GM18498 (cell line): Measurements from ENCODE around the gene C17orf50.

Experiments used
- ATAC-seq: cut with Tn5 transposase; IDR thresholded peaks from one replicate; pipeline ENCODE4 v1.9.1; 2021; ENCODE audit warnings: mild to moderate bottlenecking, moderate library complexity; ENCODE audit not compliant: unreplicated experiment

The C17orf50 gene

DNA sequence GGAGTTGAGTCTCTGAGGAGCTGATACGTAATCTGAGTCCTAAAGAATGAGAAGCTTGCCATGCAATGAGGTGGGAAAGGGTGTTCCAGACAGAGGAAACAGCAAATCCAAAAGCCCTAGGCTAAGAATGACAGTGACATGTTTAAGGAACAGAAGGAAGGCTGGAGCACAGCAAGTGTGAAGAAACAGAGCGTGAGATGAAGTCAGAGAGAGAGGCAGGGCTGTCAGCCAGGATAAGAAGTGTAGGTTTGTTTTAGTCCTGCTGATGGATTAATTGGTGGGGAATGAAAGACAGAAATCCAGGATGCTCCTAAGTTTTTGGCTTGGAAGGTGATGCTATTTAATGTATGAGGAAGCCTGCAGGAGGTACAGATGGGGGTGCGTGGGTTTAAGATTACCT lies 20.3 kb downstream of the C17orf50 start:
- no peak for ATAC-seq

- ATAC-seq, result no peak
Observed at GRCh38 chr17:35784895-35785294, 24.2 kb downstream of the C17orf50 start.

GRCh38 chr17:35786941-35787432 lies 26.3 kb downstream of the C17orf50 start:
- ATAC-seq, result no peak

DNA sequence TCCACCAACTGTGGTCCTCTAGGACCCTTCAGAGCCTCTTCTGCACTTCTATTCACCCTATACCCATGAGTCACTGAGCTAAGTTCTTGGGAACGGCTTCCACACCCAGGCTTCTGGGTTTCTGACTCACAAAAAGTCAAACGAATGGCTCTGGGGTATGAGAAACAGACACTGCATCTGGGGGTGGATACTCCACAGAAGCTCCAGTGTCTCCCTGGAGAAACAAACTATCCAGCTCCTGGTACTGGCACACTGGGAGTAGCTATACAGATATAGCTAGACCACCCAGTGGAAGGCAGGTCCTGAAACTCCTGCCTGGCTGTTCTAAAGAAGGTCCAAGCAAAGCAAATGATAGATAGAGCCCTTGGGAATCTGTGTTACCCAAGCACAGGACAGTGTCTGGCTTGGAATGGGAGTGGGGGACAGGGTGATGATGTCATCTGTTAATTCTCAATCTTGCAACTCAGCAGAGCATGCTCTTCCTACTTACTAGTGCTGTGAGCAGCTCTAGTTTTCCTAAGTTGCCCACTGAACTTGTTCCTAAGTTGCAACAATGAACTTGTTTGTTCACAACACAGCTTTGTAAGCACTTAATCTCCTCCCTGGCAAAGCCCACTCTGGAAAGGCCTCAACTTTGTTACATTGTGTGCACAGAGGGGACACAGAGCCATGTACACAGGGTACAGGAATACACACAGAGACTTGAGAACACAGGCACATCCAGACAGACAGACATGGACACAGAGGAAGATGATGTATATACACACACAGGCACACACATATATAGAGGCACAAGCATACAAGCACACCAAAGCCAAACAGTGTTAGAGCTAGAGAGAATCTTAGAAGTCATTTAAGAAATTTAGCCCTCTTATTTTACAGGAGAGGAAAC lies 28.0 kb downstream of the C17orf50 start:
- ATAC-seq, result no peak

- no peak for ATAC-seq
Observed at GRCh38 chr17:35790841-35791240, 30.2 kb downstream of the C17orf50 start.

DNA sequence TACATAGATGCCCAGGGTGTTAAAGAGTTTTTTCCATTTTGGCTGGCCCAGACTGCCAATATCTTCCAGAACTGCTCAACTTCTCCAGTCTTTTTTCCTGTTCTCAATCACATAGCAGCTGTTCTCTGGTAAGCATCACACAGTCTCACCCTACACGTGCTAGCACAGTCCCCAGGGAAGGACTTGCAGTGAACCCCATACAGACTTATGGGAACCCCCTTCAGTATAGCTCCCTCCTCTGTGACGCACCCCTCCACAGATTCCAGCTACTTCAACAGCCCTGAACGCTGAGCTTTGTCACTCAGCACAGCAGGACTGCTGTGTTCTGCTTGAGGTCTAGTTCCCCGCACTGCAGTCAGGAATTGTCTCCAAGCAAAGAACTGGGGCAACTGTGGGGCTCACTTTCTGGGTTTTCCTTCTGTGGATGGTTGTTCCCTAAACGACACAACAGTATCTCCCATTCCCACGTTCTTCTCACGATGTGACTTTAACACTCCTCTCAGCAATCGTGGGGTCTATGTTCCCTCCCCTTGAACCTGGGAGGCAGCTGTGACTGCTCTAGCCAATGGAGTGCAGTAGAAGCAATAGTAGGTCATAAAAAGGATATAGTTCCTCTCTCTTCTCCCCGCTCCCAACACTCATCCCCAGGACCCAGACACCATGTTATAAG lies 31.1 kb downstream of the C17orf50 start:
- no peak for ATAC-seq

GRCh38 chr17:35793257-35793656 lies 32.6 kb downstream of the C17orf50 start:
- ATAC-seq, result no peak

DNA sequence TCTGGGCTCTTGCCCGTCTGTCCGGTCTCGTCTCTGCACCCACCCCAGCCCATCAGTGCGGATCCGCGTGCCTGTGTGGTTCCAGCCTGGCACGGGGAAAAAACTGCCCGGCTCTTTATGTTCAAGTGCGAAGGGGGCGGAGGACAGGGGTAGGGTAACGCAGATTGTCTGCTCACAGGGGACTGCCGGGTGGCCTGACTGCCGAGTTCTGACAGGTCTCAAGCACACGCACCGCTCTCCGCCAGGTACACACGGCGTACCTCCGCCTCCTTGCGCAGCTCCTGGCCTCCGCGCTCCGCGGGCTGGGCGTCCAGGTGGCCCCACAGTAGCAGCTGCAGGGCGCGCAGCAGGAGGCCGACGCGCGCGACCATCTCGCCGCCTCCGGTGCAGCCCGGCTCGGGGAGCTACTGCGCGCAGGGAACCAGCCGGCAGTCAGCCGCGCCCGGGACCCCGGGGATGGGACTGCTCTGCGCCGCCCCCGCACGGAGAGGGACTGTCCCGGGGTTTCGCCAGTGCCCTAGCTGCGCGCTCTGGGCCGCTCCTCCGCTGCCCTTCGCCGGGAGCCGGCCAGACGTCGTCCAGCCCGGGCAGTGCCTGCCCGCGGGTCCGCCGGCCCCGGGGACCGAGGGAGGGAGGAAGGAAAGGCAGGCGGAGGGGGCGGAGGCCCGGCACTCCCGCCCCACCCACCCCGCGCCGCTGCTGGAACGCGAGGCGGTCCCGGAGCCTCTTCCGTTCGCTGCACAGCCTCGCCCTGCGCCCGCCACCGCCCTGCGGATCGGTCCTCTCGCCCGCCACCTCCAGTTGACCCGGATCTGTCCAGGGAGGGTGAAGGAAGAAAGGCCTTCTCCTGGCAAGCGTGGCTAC lies 34.6 kb downstream of the C17orf50 start, which contains the start of gene MMP28:
Gene MMP28 (minus strand): TSS at position 635 of the 864 bp plus-strand sequence. CDS start 264 bp downstream, at position 371.
- ATAC-seq, result no peak

- ATAC-seq, result no peak
Observed at GRCh38 chr17:35795871-35796265, 35.2 kb downstream of the C17orf50 start.

DNA sequence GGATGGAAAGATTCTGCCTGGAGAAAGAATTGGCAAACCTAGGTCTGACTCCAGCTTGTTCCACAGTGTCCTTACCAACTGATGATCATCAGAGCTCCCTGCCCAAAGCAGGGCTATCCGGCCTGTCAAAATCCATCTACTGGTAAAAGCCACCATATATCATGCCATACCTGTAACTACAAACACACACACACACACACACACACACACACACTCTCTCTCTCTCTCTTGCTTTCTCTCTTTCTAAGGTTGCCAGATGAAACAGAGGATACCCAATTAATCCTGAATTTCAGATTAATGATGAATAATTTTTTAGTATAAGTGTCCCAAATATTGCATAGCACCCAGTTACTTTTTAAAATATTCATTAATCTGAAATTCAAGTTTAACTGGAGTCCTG lies 36.3 kb downstream of the C17orf50 start:
- no peak for ATAC-seq

GRCh38 chr17:35797370-35797769 lies 36.7 kb downstream of the C17orf50 start:
- no peak for ATAC-seq

DNA sequence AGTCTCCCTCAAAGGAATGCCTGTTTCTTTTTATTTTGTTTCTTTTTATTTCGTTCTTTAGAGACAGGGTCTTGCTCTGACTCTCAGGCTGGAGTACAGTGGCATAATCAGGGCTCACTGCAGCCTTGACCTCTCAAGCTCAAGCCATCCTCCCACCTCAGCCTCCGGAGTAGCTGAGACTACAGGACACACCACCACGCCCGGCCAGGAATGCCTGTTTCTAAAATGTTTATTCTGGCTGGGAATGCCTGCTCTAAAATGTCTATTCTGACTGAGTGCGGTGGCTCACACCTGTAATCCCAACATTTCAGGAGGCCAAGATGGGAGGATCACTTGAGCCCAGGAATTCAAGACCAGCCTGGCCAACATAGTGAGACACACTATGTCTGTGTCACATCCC lies 37.2 kb downstream of the C17orf50 start:
- ATAC-seq, result no peak

DNA sequence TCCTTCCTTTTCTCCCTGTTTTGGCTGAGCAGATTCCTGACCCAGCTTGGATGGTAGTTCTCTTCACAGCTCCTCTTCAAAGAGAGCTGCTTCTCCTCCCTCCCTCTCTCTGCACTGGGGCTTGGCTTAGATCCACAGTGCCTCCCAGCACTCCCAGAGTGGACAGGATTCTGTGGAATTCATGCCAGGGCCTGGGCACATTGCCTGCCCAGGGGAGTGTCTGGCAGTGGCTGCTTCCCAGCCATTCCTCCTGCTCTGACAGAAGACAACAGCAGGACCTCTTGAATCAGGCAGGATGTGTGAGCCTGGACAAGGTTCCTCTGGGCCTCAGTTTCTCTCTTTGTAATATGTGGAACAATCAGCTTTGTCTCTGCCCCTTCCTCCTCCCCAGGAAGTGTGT lies 39.3 kb downstream of the C17orf50 start:
- ATAC-seq, result no peak

GRCh38 chr17:35801583-35802224 lies 41.0 kb downstream of the C17orf50 start:
- no peak for ATAC-seq

GRCh38 chr17:35804658-35805192 lies 44.0 kb downstream of the C17orf50 start:
- ATAC-seq, result no peak

GRCh38 chr17:35807371-35808144 lies 46.9 kb downstream of the C17orf50 start:
- ATAC-seq, result no peak

- ATAC-seq, result no peak
Observed at GRCh38 chr17:35808240-35808961, 47.7 kb downstream of the C17orf50 start.

GRCh38 chr17:35808962-35809854 lies 48.5 kb downstream of the C17orf50 start, which contains the start of gene TAF15:
TSS of gene TAF15 (plus strand) at chr17:35809484. CDS start at chr17:35809570, 86 bp downstream.
- ATAC-seq, result peak; percentile 94
